SU-DHL-6 (cell line): Measurements from ENCODE around the gene MZB1.

Source experiments
- H2AFZ ChIP-seq: fragments of 200-600 bp; sonication (generic); 2 replicates; pipeline ENCODE4 v1.6.1; 2014; ENCODE audit warnings: low read depth, mild to moderate bottlenecking, moderate library complexity, mixed read lengths, antibody characterized with exemption, low read length; ENCODE audit not compliant: severe bottlenecking
- H3F3A ChIP-seq: fragments of 200-600 bp; shearing (Covaris generic); 2 replicates; pipeline ENCODE4 v1.6.0; 2016; ENCODE audit warnings: antibody characterized with exemption, mild to moderate bottlenecking; ENCODE audit not compliant: insufficient read depth
- H3K27ac ChIP-seq: fragments of 200-600 bp; sonication (generic); 2 replicates; pipeline ENCODE4 v1.5.1; 2016; ENCODE audit warnings: low read depth, mild to moderate bottlenecking, low read length, moderate library complexity, mixed read lengths
- H3K27me3 ChIP-seq: fragments of 200-600 bp; sonication (generic), shearing (Covaris generic); 2 replicates; pipeline ENCODE4 v1.6.0; 2014; ENCODE audit warnings: mild to moderate bottlenecking, low read length
- H3K36me3 ChIP-seq: fragments of 200-600 bp; sonication (generic); 2 replicates; pipeline ENCODE4 v1.6.1; 2014; ENCODE audit warnings: mild to moderate bottlenecking, low read length, mixed read lengths
- H3K4me2 ChIP-seq: fragments of 300-600, 200-600 bp; shearing (Covaris generic), sonication (generic); 2 replicates; pipeline ENCODE4 v1.6.0; 2014; ENCODE audit warnings: low read length, low read depth, mild to moderate bottlenecking; ENCODE audit not compliant: poor library complexity, severe bottlenecking
- H3K4me3 ChIP-seq: fragments of 200-600 bp; sonication (generic); 2 replicates; pipeline ENCODE4 v1.5.1; 2014; ENCODE audit warnings: antibody characterized with exemption, low read length, mild to moderate bottlenecking, mixed read lengths; ENCODE audit not compliant: insufficient read depth, poor library complexity, severe bottlenecking
- H3K79me2 ChIP-seq: fragments of 200-600 bp; sonication (generic); 2 replicates; pipeline ENCODE4 v1.6.1; 2014; ENCODE audit warnings: mild to moderate bottlenecking, low read length, moderate library complexity; ENCODE audit not compliant: insufficient read depth
- H3K9ac ChIP-seq: fragments of 200-600 bp; sonication (generic); 2 replicates; pipeline ENCODE4 v1.7.0; 2014; ENCODE audit warnings: mild to moderate bottlenecking, low read length
- H3K9me2 ChIP-seq: fragments of 200-600 bp; sonication (generic); replicated peaks from 2 replicates; pipeline ENCODE4 v1.6.1; 2014; ENCODE audit warnings: low read length; ENCODE audit not compliant: insufficient read depth
- H3K9me3 ChIP-seq: fragments of 200-600 bp; sonication (generic); 2 replicates; pipeline ENCODE4 v1.6.1; 2014; ENCODE audit warnings: low read length, mixed read lengths; ENCODE audit not compliant: insufficient read depth
- H4K20me1 ChIP-seq: fragments of 200-600 bp; sonication (generic); 2 replicates; pipeline ENCODE4 v1.6.1; 2014; ENCODE audit warnings: low read depth, mild to moderate bottlenecking, antibody characterized with exemption, low read length, moderate library complexity, mixed read lengths
- EZH2phosphoT487 ChIP-seq: fragments of 200-600 bp; sonication (generic), shearing (Covaris generic); conservative IDR thresholded peaks from 2 replicates; pipeline ENCODE4 v1.6.1; 2018; ENCODE audit warnings: mild to moderate bottlenecking, antibody characterized with exemption, low read length, moderate library complexity, mixed read lengths
- TF ChIP-seq, protein P1 (sequence below): fragments of 200-600 bp; sonication (generic); IDR thresholded peaks from one replicate; pipeline ENCODE4 v1.5.1; 2017; ENCODE audit warnings: antibody characterized with exemption, mild to moderate bottlenecking, low read length, moderate library complexity; ENCODE audit not compliant: insufficient read depth, poor library complexity, severe bottlenecking

MZB1 gene

DNA sequence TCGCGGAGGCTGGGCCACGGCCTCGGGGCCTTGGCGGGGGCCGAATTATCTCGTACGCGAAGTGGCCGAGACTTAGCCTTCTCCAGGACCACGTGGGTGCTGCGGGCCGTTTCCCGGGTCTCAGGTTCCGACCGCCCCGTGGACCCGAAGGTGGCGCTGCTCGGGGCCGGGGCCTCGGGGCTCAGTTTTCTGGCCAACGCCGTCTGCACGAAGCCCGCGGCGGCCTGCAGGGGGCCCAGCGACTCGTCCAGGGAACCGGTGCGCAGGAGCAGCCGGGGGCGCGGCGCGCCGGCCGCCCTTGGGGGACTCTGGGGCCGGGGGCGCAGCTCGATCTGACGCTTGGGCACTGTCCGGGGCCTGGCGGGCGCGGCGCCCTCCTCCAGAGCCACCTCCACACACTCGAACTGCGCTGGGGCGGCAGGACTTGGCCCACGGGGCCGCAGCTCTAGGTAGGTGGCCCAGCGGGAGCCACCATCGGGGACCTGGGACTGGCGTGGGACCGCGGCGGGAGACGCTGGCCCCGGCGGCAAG is 4.5 kb upstream of the MZB1 start:
- Histone ChIP-seq H2AFZ (peak overlapping the region; percentile 88), H3K27me3 (no peaks in the 10 kb centered on the region), H3K79me2 (peaks cover 25% of the 10 kb centered on the region), H3K9me3 (no peaks in the 10 kb centered on the region), H3K27ac (peak overlapping the region; percentile 93), H4K20me1 (no peaks in the 10 kb centered on the region), H3K4me3 (peak overlapping the region; percentile 59), H3K4me2 (peak overlapping the region; percentile 88), H3K9me2 (no peaks in the 10 kb centered on the region), H3K36me3 (no peaks in the 10 kb centered on the region), H3F3A (peaks cover 16% of the 10 kb centered on the region), H3K9ac (peak overlapping the region; percentile 77)
- TF ChIP-seq EZH2phosphoT487 = no peak
- TF ChIP-seq, protein P1, sequence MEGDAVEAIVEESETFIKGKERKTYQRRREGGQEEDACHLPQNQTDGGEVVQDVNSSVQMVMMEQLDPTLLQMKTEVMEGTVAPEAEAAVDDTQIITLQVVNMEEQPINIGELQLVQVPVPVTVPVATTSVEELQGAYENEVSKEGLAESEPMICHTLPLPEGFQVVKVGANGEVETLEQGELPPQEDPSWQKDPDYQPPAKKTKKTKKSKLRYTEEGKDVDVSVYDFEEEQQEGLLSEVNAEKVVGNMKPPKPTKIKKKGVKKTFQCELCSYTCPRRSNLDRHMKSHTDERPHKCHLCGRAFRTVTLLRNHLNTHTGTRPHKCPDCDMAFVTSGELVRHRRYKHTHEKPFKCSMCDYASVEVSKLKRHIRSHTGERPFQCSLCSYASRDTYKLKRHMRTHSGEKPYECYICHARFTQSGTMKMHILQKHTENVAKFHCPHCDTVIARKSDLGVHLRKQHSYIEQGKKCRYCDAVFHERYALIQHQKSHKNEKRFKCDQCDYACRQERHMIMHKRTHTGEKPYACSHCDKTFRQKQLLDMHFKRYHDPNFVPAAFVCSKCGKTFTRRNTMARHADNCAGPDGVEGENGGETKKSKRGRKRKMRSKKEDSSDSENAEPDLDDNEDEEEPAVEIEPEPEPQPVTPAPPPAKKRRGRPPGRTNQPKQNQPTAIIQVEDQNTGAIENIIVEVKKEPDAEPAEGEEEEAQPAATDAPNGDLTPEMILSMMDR = peak; percentile 70

DNA sequence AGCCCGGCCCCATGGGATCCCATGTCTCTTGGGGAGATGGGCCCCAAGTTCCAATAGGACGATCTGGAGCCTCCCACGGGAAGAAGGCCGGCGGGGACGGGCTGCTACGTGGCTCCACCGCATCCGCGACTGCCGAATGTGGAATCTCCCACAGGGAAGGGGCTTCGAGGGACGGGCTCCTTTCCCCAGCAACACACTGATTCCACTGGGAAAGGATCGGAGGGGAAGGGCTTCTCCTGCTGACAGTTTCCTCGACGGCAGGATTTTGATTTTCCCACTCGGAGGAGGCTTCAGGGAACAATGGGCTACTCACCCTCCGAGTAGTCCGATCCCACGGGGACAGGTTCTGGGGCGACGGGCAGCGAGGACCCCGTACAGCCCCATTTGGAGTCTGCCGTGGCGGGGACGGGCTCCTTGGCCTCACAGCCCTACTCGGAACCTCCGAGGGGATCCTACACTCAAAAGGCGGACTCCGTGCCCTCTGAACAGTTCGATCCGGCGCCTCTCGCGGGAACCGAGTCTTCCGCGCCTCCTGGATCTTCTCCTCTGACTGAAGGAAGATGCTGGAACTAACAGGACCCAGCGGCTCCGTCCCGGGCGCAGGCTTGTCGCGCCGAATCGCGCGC is 3.9 kb upstream of the MZB1 start:
- no peak for TF ChIP-seq EZH2phosphoT487
- TF ChIP-seq, protein P1 = no peak
- peaks cover 28% of the 10 kb centered on the region for H3K79me2 ChIP-seq
- no peaks in the 10 kb centered on the region for H3K9me3 ChIP-seq
- peak overlapping the region; percentile 88 for H2AFZ ChIP-seq
- H3K27me3 ChIP-seq = no peaks in the 10 kb centered on the region
- peak overlapping the region; percentile 88 for H3K4me2 ChIP-seq
- no peaks in the 10 kb centered on the region for H3K9me2 ChIP-seq
- H3K27ac ChIP-seq = peak overlapping the region; percentile 93
- H3K9ac ChIP-seq = peak overlapping the region; percentile 77
- H3F3A ChIP-seq = peaks cover 22% of the 10 kb centered on the region
- peak overlapping the region; percentile 59 for H3K4me3 ChIP-seq
- no peaks in the 10 kb centered on the region for H3K36me3 ChIP-seq
- no peaks in the 10 kb centered on the region for H4K20me1 ChIP-seq

DNA sequence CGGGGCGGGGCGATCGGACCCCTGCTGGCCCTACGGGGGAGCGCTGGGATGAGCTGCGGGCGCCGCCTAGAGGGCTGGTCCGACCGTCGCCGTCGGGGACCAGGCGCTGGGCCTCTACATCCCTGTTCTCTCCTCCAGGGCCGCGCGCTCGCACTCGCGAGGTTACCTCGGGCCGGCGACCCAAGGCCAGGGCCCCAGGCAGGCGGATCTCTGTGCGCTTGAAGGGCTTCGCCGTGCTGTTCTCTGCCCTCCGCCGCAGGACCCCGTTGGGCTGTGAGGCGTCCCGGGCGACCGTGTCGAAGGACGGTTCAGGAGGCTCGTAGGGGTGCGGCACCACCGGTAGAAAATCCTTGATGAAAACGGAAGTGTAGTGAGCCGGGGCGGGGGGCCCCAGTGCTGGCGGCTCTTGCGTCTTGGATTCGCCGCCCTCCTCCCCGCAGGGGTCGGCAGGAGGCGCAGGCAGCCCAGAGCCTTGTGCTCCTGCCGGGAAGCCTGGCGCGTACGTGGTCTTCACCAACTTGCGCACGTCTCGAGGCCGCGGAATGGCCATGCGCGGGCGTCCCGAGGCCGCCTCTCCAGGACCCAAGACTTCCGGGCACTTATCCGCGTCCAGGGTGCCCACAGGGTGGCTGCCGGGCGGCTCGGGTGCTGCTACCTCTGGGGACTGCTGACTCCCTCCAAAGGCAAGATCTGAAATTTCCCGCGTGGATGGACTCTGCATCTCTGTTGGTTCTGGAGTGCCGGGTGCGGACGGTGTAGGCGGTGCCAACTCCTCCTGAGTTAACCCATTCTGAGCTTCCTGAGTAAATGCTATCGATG is 3.2 kb upstream of the MZB1 start:
- H3K36me3 ChIP-seq = no peaks in the 10 kb centered on the region
- H3F3A ChIP-seq = peaks cover 29% of the 10 kb centered on the region
- no peaks in the 10 kb centered on the region for H3K9me3 ChIP-seq
- H3K27me3 ChIP-seq = no peaks in the 10 kb centered on the region
- peak overlapping the region; percentile 88 for H2AFZ ChIP-seq
- no peaks in the 10 kb centered on the region for H3K9me2 ChIP-seq
- TF ChIP-seq, protein P1 = peak; percentile 58
- TF ChIP-seq EZH2phosphoT487 = no peak
- no peaks in the 10 kb centered on the region for H4K20me1 ChIP-seq
- peak overlapping the region; percentile 77 for H3K9ac ChIP-seq
- peak overlapping the region; percentile 59 for H3K4me3 ChIP-seq
- peak overlapping the region; percentile 93 for H3K27ac ChIP-seq
- peak overlapping the region; percentile 88 for H3K4me2 ChIP-seq
- peaks cover 28% of the 10 kb centered on the region for H3K79me2 ChIP-seq
